IPS DF 6.9 (cell line): ENCODE results near the gene WNT6.
A peak's percentile ranks its signal among the peaks of the same experiment; 100 is the strongest.

Experiments
- DNase-seq: peaks from one replicate; pipeline ENCODE4 v3.0.0-alpha.2; 2013; ENCODE audit warnings: low read depth, low spot score
- H3K27ac ChIP-seq: one replicate; pipeline ENCODE4 v1.5.1; 2013; ENCODE audit warnings: low read length, control low read depth
- H3K27me3 ChIP-seq: 2 replicates; pipeline ENCODE4 v1.6.1; 2013; ENCODE audit warnings: mild to moderate bottlenecking, low read length; ENCODE audit not compliant: control insufficient read depth, insufficient read depth
- H3K36me3 ChIP-seq: 2 replicates; pipeline ENCODE4 v1.6.1; 2013; ENCODE audit warnings: low read length; ENCODE audit not compliant: control insufficient read depth, insufficient read depth
- H3K4me1 ChIP-seq: 2 replicates; pipeline ENCODE4 v1.6.1; 2013; ENCODE audit warnings: low read length; ENCODE audit not compliant: control insufficient read depth, insufficient read depth
- H3K4me3 ChIP-seq: 2 replicates; pipeline ENCODE4 v1.5.1; 2013; ENCODE audit warnings: mild to moderate bottlenecking, low read length
- H3K9me3 ChIP-seq: 2 replicates; pipeline ENCODE4 v1.6.1; 2013; ENCODE audit warnings: low read length, inconsistent platforms; ENCODE audit not compliant: control insufficient read depth, insufficient read depth
- WGBS: extraction: QIAGEN DNeasy Blood & Tissue Kit; methylation state at CpG from one replicate; pipeline ENCODE4 v1.1.7; 2013; ENCODE audit warnings: mixed read lengths, missing lambda C conversion rate; ENCODE audit not compliant: insufficient read length, insufficient coverage; 5-methylcytosine and 5-hydroxymethylcytosine counted together

WNT6 gene

GRCh38 chr2:218859556-218859987 is at the start of gene WNT6:
TSS of gene WNT6 (plus strand) at chr2:218859805. CDS start at chr2:218860038, 233 bp downstream.
- no CpG with 5 or more reads among the region's 64 CpGs for WGBS
- Histone ChIP-seq H3K4me1 (peaks cover 5% of the 10 kb centered on the region; the same call in 1 of the 2 replicates), H3K9me3 (no peaks in the 10 kb centered on the region), H3K27me3 (peaks cover 72% of the 10 kb centered on the region), H3K36me3 (no peaks in the 10 kb centered on the region), H3K27ac (no peak within 1 kb of the TSS), H3K4me3 (peak within 1 kb of the TSS; percentile 20; the same call in 1 of the 2 replicates)
- no peak for DNase-seq

GRCh38 chr2:218810256-218810655 is 49.3 kb upstream of the WNT6 start:
- H3K4me3 ChIP-seq: no peak overlapping the region
- H3K4me1 ChIP-seq: peaks cover 4% of the 10 kb centered on the region
- no peaks in the 10 kb centered on the region for H3K9me3 ChIP-seq
- H3K27ac ChIP-seq: no peak overlapping the region
- WGBS: no CpG with 5 or more reads among the region's 2 CpGs
- no peak for DNase-seq
- H3K36me3 ChIP-seq: no peaks in the 10 kb centered on the region
- H3K27me3 ChIP-seq: no peaks in the 10 kb centered on the region

- no CpG with 5 or more reads among the region's 4 CpGs for whole genome bisulfite sequencing
- DNase-seq: no peak
- H3K9me3 ChIP-seq: no peaks in the 10 kb centered on the region
- H3K36me3 ChIP-seq: no peaks in the 10 kb centered on the region
- H3K4me1 ChIP-seq: no peaks in the 10 kb centered on the region
- no peak overlapping the region for H3K4me3 ChIP-seq
- H3K27me3 ChIP-seq: no peaks in the 10 kb centered on the region
- H3K27ac ChIP-seq: no peak overlapping the region
These were observed 48.2 kb upstream of the WNT6 start for GRCh38 chr2:218811382-218811781.

GRCh38 chr2:218812096-218812815 is 47.3 kb upstream of the WNT6 start:
- H3K27me3 ChIP-seq: no peaks in the 10 kb centered on the region
- no CpG with 5 or more reads among the region's 21 CpGs for WGBS
- H3K27ac ChIP-seq: no peak overlapping the region
- no peaks in the 10 kb centered on the region for H3K4me1 ChIP-seq
- no peak for DNase-seq
- no peak overlapping the region for H3K4me3 ChIP-seq
- H3K9me3 ChIP-seq: no peaks in the 10 kb centered on the region
- H3K36me3 ChIP-seq: no peaks in the 10 kb centered on the region

- H3K27me3 ChIP-seq: no peaks in the 10 kb centered on the region
- no peaks in the 10 kb centered on the region for H3K9me3 ChIP-seq
- WGBS: no CpG with 5 or more reads among the region's 5 CpGs
- no peak for DNase-seq
- H3K4me1 ChIP-seq: no peaks in the 10 kb centered on the region
- H3K36me3 ChIP-seq: no peaks in the 10 kb centered on the region
- no peak overlapping the region for H3K4me3 ChIP-seq
- H3K27ac ChIP-seq: no peak overlapping the region
These were observed 46.7 kb upstream of the WNT6 start for GRCh38 chr2:218812861-218813260.

- DNase-seq: no peak
- Histone ChIP-seq H3K9me3 (no peaks in the 10 kb centered on the region), H3K4me3 (no peak overlapping the region), H3K27me3 (no peaks in the 10 kb centered on the region), H3K27ac (no peak overlapping the region), H3K36me3 (no peaks in the 10 kb centered on the region), H3K4me1 (no peaks in the 10 kb centered on the region)
- WGBS: no CpG with 5 or more reads among the region's 11 CpGs
These were observed 45.7 kb upstream of the WNT6 start for GRCh38 chr2:218813771-218814460.

- no peak overlapping the region for H3K4me3 ChIP-seq
- no peaks in the 10 kb centered on the region for H3K36me3 ChIP-seq
- H3K9me3 ChIP-seq: no peaks in the 10 kb centered on the region
- H3K4me1 ChIP-seq: no peaks in the 10 kb centered on the region
- WGBS: no CpG with 5 or more reads among the region's 13 CpGs
- no peaks in the 10 kb centered on the region for H3K27me3 ChIP-seq
- DNase-seq: no peak
- H3K27ac ChIP-seq: no peak overlapping the region
These were observed 44.9 kb upstream of the WNT6 start for GRCh38 chr2:218814540-218815243.

GRCh38 chr2:218815244-218815637 is 44.4 kb upstream of the WNT6 start:
- Histone ChIP-seq H3K27me3 (no peaks in the 10 kb centered on the region), H3K27ac (no peak overlapping the region), H3K36me3 (no peaks in the 10 kb centered on the region), H3K4me1 (no peaks in the 10 kb centered on the region), H3K4me3 (no peak overlapping the region), H3K9me3 (no peaks in the 10 kb centered on the region)
- DNase-seq: no peak
- no CpG with 5 or more reads among the region's 5 CpGs for WGBS

GRCh38 chr2:218815649-218816048 is 44.0 kb upstream of the WNT6 start:
- no peak overlapping the region for H3K4me3 ChIP-seq
- H3K27ac ChIP-seq: no peak overlapping the region
- DNase-seq: no peak
- no peaks in the 10 kb centered on the region for H3K4me1 ChIP-seq
- no CpG with 5 or more reads among the region's 4 CpGs for WGBS
- no peaks in the 10 kb centered on the region for H3K27me3 ChIP-seq
- no peaks in the 10 kb centered on the region for H3K36me3 ChIP-seq
- no peaks in the 10 kb centered on the region for H3K9me3 ChIP-seq

- H3K27me3 ChIP-seq: no peaks in the 10 kb centered on the region
- WGBS: no CpG with 5 or more reads among the region's 2 CpGs
- no peak overlapping the region for H3K4me3 ChIP-seq
- DNase-seq: no peak
- H3K4me1 ChIP-seq: no peaks in the 10 kb centered on the region
- no peaks in the 10 kb centered on the region for H3K9me3 ChIP-seq
- no peaks in the 10 kb centered on the region for H3K36me3 ChIP-seq
- no peak overlapping the region for H3K27ac ChIP-seq
These were observed 43.0 kb upstream of the WNT6 start for GRCh38 chr2:218816561-218817011.
